Endothelial cell (in vitro differentiated cells): Measurements from ENCODE around the gene ATP6V1E1. TPM values are rescaled to one million over a fixed set of nuclear protein-coding genes. Genes with fewer than 3 reads are reported as not detected.

Experiments
- DNase-seq: peaks from one replicate; pipeline ENCODE4 v3.0.0; 2021; ENCODE audit warnings: low spot score
- H3K27ac Mint-ChIP-seq: one replicate; pipeline ENCODE4 v1.8.0; 2021; ENCODE audit warnings: mixed read lengths, inconsistent platforms; ENCODE audit not compliant: unreplicated experiment
- H3K27me3 Mint-ChIP-seq: one replicate; pipeline ENCODE4 v1.8.0; 2021; ENCODE audit warnings: mild to moderate bottlenecking, moderate library complexity, mixed read lengths, inconsistent platforms; ENCODE audit not compliant: unreplicated experiment
- H3K36me3 Mint-ChIP-seq: one replicate; pipeline ENCODE4 v1.8.0; 2021; ENCODE audit warnings: mild to moderate bottlenecking, low read depth, mixed read lengths, inconsistent platforms; ENCODE audit not compliant: unreplicated experiment
- H3K4me1 Mint-ChIP-seq: one replicate; pipeline ENCODE4 v1.8.0; 2021; ENCODE audit warnings: mild to moderate bottlenecking, mixed read lengths, inconsistent platforms; ENCODE audit not compliant: unreplicated experiment
- H3K4me3 Mint-ChIP-seq: one replicate; pipeline ENCODE4 v1.8.0; 2021; ENCODE audit warnings: mild to moderate bottlenecking, mixed read lengths, inconsistent platforms; ENCODE audit not compliant: unreplicated experiment
- H3K9me3 Mint-ChIP-seq: one replicate; pipeline ENCODE4 v1.8.0; 2021; ENCODE audit warnings: mixed read lengths, inconsistent platforms; ENCODE audit not compliant: unreplicated experiment
- total RNA-seq: library from RNA; stranded (reverse); fragmentation: NEBNext Ultra II Directional; extraction: Animal tissue kit (Norgen Biotek cat#: 25700); gene quantifications from one replicate; pipeline ENCODE4 v1.2.1, GENCODE V29; 2021; ENCODE audit not compliant: unreplicated experiment
- TF ChIP-seq, protein P1 (sequence below): fragments of 200-600 bp; sonication (generic); IDR thresholded peaks from one replicate; pipeline ENCODE4 v1.5.0; 2021; ENCODE audit warnings: antibody characterized with exemption; ENCODE audit not compliant: unreplicated experiment

ATP6V1E1 gene
- total RNA-seq, 1 donor from 2014 or later = 80.4 TPM

DNA sequence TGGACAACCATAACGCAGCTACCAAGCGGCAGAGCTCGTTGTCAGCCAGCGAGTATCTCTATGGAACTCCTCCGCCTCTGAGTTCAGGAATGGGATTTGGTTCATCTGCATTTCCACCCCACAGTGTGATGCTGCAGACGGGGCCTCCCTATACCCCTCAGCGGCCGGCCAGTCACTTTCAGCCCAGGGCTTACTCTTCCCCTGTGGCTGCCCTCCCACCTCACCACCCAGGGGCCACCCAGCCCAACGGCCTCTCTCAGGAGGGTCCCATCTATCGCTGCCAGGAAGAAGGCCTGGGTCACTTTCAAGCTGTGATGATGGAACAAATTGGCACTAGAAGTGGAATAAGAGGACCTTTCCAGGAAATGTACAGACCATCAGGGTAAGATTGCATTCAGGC lies 79.4 kb downstream of the ATP6V1E1 start:
- peaks cover 4% of the 10 kb centered on the region for H3K4me1 Mint-ChIP-seq
- no peaks in the 10 kb centered on the region for H3K9me3 Mint-ChIP-seq
- H3K27ac Mint-ChIP-seq = no peak overlapping the region
- TF ChIP-seq, protein P1, sequence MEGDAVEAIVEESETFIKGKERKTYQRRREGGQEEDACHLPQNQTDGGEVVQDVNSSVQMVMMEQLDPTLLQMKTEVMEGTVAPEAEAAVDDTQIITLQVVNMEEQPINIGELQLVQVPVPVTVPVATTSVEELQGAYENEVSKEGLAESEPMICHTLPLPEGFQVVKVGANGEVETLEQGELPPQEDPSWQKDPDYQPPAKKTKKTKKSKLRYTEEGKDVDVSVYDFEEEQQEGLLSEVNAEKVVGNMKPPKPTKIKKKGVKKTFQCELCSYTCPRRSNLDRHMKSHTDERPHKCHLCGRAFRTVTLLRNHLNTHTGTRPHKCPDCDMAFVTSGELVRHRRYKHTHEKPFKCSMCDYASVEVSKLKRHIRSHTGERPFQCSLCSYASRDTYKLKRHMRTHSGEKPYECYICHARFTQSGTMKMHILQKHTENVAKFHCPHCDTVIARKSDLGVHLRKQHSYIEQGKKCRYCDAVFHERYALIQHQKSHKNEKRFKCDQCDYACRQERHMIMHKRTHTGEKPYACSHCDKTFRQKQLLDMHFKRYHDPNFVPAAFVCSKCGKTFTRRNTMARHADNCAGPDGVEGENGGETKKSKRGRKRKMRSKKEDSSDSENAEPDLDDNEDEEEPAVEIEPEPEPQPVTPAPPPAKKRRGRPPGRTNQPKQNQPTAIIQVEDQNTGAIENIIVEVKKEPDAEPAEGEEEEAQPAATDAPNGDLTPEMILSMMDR = no peak
- DNase-seq = no peak
- no peak overlapping the region for H3K4me3 Mint-ChIP-seq
- peaks cover 49% of the 10 kb centered on the region for H3K36me3 Mint-ChIP-seq
- peaks cover 10% of the 10 kb centered on the region for H3K27me3 Mint-ChIP-seq

DNA sequence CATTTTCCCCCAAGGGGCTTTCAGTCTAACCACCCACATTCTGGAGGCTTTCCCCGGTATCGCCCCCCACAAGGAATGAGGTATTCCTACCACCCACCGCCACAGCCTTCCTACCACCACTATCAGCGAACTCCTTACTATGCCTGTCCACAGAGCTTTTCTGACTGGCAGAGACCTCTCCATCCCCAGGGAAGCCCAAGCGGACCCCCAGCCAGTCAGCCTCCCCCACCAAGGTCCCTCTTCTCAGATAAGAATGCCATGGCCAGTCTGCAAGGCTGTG lies 79.9 kb downstream of the ATP6V1E1 start:
- no peak for DNase-seq
- H3K4me3 Mint-ChIP-seq = no peak overlapping the region
- peaks cover 4% of the 10 kb centered on the region for H3K4me1 Mint-ChIP-seq
- no peaks in the 10 kb centered on the region for H3K9me3 Mint-ChIP-seq
- H3K36me3 Mint-ChIP-seq = peaks cover 45% of the 10 kb centered on the region
- peaks cover 10% of the 10 kb centered on the region for H3K27me3 Mint-ChIP-seq
- TF ChIP-seq, protein P1 = no peak
- peak overlapping the region; percentile 41 for H3K27ac Mint-ChIP-seq

DNA sequence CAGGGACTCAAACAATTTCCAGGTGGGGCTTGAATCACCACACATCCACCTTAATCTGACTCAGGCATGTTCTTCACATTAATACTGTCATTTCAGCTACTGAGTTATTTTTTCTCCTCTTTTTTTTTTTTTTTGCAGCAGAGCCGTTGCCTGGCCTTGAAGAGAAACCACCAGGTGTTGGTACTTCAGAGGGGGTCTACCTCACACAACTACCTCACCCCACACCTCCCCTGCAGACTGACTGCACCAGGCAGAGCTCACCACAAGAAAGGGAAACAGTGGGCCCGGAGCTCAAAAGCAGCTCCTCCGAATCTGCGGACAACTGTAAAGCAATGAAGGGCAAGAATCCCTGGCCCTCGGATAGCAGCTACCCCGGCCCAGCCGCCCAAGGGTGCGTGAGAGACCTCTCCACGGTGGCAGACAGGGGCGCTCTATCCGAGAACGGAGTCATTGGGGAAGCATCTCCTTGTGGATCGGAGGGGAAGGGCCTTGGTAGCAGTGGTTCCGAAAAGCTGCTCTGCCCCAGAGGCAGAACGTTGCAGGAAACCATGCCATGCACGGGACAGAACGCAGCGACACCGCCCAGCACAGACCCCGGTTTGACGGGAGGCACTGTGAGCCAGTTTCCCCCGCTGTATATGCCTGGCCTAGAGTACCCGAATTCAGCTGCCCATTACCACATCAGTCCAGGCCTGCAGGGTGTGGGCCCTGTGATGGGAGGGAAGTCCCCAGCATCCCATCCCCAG lies 80.4 kb downstream of the ATP6V1E1 start:
- Mint-ChIP-seq H3K36me3 (peaks cover 49% of the 10 kb centered on the region), H3K4me1 (peaks cover 4% of the 10 kb centered on the region), H3K27ac (peak overlapping the region; percentile 41), H3K27me3 (peaks cover 10% of the 10 kb centered on the region), H3K4me3 (no peak overlapping the region), H3K9me3 (no peaks in the 10 kb centered on the region)
- no peak for DNase-seq
- TF ChIP-seq, protein P1 = no peak

DNA sequence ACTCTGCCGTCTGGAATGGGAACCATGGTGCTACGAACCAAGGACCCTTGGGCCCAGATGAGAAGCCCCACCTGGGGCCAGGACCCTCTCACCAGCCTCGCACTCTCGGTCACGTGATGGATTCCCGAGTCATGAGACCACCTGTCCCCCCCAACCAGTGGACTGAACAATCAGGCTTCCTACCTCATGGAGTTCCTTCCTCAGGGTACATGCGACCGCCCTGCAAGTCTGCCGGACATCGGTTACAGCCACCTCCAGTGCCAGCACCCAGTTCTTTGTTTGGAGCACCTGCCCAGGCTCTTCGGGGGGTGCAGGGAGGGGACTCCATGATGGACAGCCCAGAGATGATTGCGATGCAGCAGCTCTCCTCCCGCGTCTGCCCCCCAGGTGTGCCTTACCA lies 86.1 kb downstream of the ATP6V1E1 start:
- TF ChIP-seq, protein P1 = no peak

More for the DNA sequence above, 86.1 kb downstream of the ATP6V1E1 start:
- Mint-ChIP-seq H3K36me3 (peaks cover 49% of the 10 kb centered on the region), H3K4me1 (peaks cover 3% of the 10 kb centered on the region), H3K27me3 (no peaks in the 10 kb centered on the region), H3K27ac (no peak overlapping the region), H3K4me3 (no peak overlapping the region), H3K9me3 (no peaks in the 10 kb centered on the region)
- no peak for DNase-seq

Other genes with a start within 250 kb of the ATP6V1E1 start
- 2.2 TPM for gene SLC25A18, start 65.3 kb downstream of the ATP6V1E1 start, total RNA-seq
- gene BCL2L13, start 10.0 kb upstream of the ATP6V1E1 start, total RNA-seq = 26.2 TPM
- gene BID, start 145.7 kb upstream of the ATP6V1E1 start, total RNA-seq = 32.5 TPM